ENCODE results near the gene TMEM54. TPM values are rescaled to one million over a fixed set of nuclear protein-coding genes. Genes with fewer than 3 reads are reported as not detected.

The TMEM54 gene
- polyA plus RNA-seq, 1 experiment, result 34.9 TPM

DNA sequence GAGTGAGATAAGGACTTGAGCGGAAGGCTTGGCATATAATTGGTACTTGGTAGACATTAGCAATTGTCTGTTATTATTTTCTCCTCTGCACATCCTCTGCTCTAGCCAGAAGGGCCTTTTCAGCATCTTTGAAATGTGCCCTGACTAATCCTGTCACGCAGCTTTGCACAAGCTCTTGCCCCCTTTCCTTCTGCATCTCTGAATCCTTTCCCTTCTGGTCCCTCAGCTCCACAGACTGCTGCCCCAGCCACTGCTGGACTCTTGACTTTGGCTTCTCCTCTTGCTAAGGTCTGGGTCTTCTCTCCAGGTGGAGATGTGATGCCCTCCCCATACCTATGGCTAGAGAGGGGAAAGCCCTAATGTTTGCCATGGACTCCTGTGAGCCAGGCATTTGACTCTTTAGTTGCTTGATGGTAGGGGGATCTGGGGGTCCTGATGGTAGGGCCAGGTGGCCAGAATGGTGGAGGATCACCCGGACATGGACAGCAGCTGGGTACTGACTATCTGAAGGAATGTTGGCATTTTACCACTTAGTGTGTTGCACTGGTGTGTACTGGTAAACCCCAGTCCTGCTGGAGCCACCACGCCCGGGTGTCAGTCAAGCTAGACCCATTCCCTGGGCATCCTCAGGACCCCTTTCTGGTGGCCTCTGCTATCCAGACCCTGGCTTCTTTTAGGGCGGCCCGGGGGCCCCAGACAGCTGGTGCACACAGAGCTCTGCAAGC lies 10.5 kb downstream of the TMEM54 start:
- ChIA-PET POLR2A (no interaction called here), CTCF (interaction anchor here (0.8 to 2.7 kb wide), 9 partner anchors 9 to 195 kb away, joined by 3 to 43 read pairs (median 3); no protein-coding TSS in a partner anchor)
- Histone ChIP-seq H3K4me3 (ENCODE audit: low read depth, low read length) (no peak overlapping the region), H3K27me3 (ENCODE audit: control insufficient read depth, insufficient read depth, low read length) (peaks cover 12% of the 10 kb centered on the region), H3K36me3 (ENCODE audit: control insufficient read depth, insufficient read depth, low read length) (no peaks in the 10 kb centered on the region; the same call in 1 of the 2 replicates)
- DNase-seq (ENCODE audit: low read depth), result no peak
- TF ChIP-seq, protein P1, sequence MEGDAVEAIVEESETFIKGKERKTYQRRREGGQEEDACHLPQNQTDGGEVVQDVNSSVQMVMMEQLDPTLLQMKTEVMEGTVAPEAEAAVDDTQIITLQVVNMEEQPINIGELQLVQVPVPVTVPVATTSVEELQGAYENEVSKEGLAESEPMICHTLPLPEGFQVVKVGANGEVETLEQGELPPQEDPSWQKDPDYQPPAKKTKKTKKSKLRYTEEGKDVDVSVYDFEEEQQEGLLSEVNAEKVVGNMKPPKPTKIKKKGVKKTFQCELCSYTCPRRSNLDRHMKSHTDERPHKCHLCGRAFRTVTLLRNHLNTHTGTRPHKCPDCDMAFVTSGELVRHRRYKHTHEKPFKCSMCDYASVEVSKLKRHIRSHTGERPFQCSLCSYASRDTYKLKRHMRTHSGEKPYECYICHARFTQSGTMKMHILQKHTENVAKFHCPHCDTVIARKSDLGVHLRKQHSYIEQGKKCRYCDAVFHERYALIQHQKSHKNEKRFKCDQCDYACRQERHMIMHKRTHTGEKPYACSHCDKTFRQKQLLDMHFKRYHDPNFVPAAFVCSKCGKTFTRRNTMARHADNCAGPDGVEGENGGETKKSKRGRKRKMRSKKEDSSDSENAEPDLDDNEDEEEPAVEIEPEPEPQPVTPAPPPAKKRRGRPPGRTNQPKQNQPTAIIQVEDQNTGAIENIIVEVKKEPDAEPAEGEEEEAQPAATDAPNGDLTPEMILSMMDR (IDR thresholded peaks at IDR 0.05; ENCODE audit: insufficient read depth, low read depth, low read length), result no peak

DNA sequence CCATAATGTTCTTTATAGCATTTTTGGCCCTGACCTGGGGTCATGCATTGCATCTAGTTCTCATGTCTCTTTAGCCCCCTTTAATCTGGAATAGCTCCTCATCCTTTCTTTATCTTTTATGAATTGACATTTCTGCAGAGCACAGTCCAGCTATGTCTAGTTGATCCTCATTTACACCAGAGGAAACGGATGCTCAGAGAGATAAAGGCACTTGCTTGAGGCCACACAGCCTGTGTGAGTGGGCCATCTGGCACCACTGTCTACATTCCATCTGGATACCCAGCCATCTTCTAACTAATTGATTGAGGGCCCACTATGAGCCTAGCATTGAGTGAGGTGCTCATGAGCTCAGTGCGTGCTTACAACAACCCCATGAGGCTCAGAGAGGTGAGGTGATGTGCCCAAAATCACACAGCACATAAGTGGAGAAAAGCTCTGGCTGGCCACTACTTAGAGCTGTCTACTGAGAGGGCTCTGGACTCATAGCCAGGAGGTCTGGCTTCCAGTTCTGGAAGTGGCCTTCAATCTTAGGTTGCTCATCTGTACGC lies 11.4 kb downstream of the TMEM54 start:
- no peak for DNase-seq (ENCODE audit: low read depth)
- Histone ChIP-seq H3K36me3 (ENCODE audit: control insufficient read depth, insufficient read depth, low read length) (no peaks in the 10 kb centered on the region), H3K4me3 (ENCODE audit: low read depth, low read length) (no peak overlapping the region), H3K27me3 (ENCODE audit: control insufficient read depth, insufficient read depth, low read length) (peaks cover 15% of the 10 kb centered on the region)
- CTCF ChIA-PET, result interaction anchor here (0.8 to 1.7 kb wide), 4 partner anchors 11 to 177 kb away, joined by 3 to 9 read pairs (median 3); no protein-coding TSS in a partner anchor
- TF ChIP-seq, protein P1 (IDR thresholded peaks at IDR 0.05; ENCODE audit: insufficient read depth, low read depth, low read length), result no peak
- POLR2A ChIA-PET, result no interaction called here

DNA sequence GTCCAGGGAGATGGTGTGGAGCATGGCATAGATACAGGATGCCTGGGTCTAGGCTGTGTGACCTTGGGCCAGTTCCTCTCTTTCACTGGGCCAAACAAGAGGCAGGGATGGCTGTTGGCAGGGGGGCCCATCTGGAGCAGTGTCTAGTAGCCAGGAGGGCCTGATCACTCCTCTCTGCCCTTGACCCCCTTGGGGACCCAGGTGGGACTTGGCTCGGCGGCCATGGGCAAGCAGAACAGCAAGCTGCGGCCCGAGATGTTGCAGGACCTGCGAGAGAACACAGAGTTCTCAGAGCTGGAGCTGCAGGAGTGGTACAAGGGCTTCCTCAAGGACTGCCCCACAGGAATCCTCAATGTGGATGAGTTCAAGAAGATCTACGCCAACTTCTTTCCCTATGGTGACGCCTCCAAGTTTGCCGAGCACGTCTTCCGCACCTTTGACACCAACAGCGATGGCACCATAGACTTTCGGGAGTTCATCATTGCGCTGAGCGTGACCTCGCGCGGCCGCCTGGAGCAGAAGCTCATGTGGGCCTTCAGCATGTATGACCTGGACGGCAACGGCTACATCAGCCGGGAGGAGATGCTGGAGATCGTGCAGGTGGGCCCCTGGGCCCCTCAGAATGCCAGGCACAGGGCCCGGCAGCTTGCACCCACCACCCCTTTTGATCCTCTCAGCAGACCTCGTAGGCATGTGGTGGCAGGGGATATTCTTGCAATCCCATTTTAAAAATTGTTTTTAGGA lies 12.3 kb downstream of the TMEM54 start:
- H3K4me3 ChIP-seq (ENCODE audit: low read depth, low read length), result no peak overlapping the region
- peaks cover 22% of the 10 kb centered on the region for H3K27me3 ChIP-seq (ENCODE audit: control insufficient read depth, insufficient read depth, low read length)
- no peak for DNase-seq (ENCODE audit: low read depth)
- ChIA-PET POLR2A (no interaction called here), CTCF (interaction anchor here (0.6 to 1.7 kb wide), 4 partner anchors 10 to 177 kb away, joined by 3 to 9 read pairs (median 3); no protein-coding TSS in a partner anchor)
- TF ChIP-seq, protein P1 (IDR thresholded peaks at IDR 0.05; ENCODE audit: insufficient read depth, low read depth, low read length), result no peak
- no peaks in the 10 kb centered on the region for H3K36me3 ChIP-seq (ENCODE audit: control insufficient read depth, insufficient read depth, low read length)

DNA sequence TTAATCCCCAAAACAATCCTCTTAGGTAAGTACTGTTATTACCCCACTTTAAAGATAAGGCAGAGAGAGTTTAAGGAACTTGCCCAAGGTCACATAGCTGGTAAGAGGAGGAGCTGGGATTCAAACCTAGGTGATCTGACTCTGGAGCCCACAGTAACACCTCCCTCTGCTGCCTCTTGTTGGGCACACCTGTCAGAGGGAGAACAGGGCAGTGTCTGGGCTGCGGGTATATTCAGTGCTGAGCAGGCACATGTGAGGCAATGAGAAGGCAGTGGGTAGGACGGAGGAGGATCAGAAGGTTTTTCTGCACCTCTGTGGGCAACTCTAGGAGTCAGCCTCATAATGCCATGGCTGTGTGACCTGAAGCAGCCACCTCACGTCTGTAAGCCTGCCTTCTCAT lies 13.1 kb downstream of the TMEM54 start:
- Histone ChIP-seq H3K27me3 (ENCODE audit: control insufficient read depth, insufficient read depth, low read length) (peaks cover 25% of the 10 kb centered on the region), H3K4me3 (ENCODE audit: low read depth, low read length) (no peak overlapping the region), H3K36me3 (ENCODE audit: control insufficient read depth, insufficient read depth, low read length) (no peaks in the 10 kb centered on the region)
- ChIA-PET CTCF (interaction anchor here (3.1 to 3.7 kb wide), 2 partner anchors 12 to 15 kb away, joined by 11 to 13 read pairs; no protein-coding TSS in a partner anchor), POLR2A (no interaction called here)
- no peak for DNase-seq (ENCODE audit: low read depth)
- TF ChIP-seq, protein P1 (IDR thresholded peaks at IDR 0.05; ENCODE audit: insufficient read depth, low read depth, low read length), result no peak

DNA sequence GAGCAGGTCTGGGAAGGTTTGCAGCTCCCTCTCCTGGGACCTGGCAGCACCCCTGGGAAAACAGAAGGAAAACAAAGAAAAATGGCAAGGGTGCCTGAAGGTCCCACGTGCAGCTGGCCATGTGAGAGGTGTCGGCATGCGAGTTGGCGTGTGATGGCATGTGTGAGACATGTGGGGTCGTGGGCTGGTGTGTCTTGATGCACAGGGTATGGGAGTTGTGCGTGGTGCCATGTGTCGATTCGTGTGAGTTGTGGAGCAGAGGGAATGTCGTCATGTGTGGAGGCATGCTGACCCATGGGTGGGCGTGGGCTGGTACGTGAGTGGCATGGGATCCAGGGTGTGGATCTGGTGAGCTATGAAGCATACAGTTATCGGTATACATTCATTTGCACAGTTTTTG lies 13.6 kb downstream of the TMEM54 start:
- Histone ChIP-seq H3K36me3 (ENCODE audit: control insufficient read depth, insufficient read depth, low read length) (no peaks in the 10 kb centered on the region), H3K4me3 (ENCODE audit: low read depth, low read length) (no peak overlapping the region), H3K27me3 (ENCODE audit: control insufficient read depth, insufficient read depth, low read length) (peaks cover 25% of the 10 kb centered on the region)
- no peak for DNase-seq (ENCODE audit: low read depth)
- TF ChIP-seq, protein P1 (IDR thresholded peaks at IDR 0.05; ENCODE audit: insufficient read depth, low read depth, low read length), result no peak
- ChIA-PET CTCF (interaction anchor here (0.6 to 3.7 kb wide), 4 partner anchors 11 to 162 kb away, joined by 3 to 13 read pairs (median 7); no protein-coding TSS in a partner anchor), POLR2A (no interaction called here)

Data from BJ (cell line).